SK-N-SH treated with all-trans-retinoic acid at 6 μM for 48 hours (cell line): Measurements from ENCODE around the gene ARMCX6.
"Not testable (repeated sequence)": the region's sequence is repeated elsewhere in the genome, so short reads cannot be mapped to it uniquely, and the experiment has no call there.

Source experiments
- ATAC-seq: fragments of 200-7000 bp; cut with Tn5 transposase; 3 replicates; pipeline ENCODE4 v1.9.1; 2020; ENCODE audit warnings: mild to moderate bottlenecking, moderate library complexity
- BACH2 ChIP-seq: fragments of 250-450 bp; sonication (Bioruptor Pico); IDR thresholded peaks from 2 replicates; pipeline ENCODE4 v1.9.0; 2021; ENCODE audit warnings: mild to moderate bottlenecking, borderline replicate concordance
- CREB5 ChIP-seq: fragments of 250-450 bp; sonication (Bioruptor Pico); IDR thresholded peaks from 2 replicates; pipeline ENCODE4 v1.5.1; 2020; ENCODE audit warnings: low read depth, mild to moderate bottlenecking, moderate library complexity
- CSDC2 ChIP-seq: fragments of 250-450 bp; sonication (Bioruptor Pico); IDR thresholded peaks from 2 replicates; pipeline ENCODE4 v1.5.0; 2020; ENCODE audit warnings: mild to moderate bottlenecking, moderate library complexity
- GLIS3 ChIP-seq: fragments of 250-450 bp; sonication (Bioruptor Pico); IDR thresholded peaks from 2 replicates; pipeline ENCODE4 v1.5.0; 2020; ENCODE audit warnings: mild to moderate bottlenecking, moderate library complexity
- ISL1 ChIP-seq: fragments of 250-450 bp; sonication (Bioruptor Pico); IDR thresholded peaks from 2 replicates; pipeline ENCODE4 v2.1.2; 2022; ENCODE audit warnings: mild to moderate bottlenecking, moderate library complexity
- OSR1 ChIP-seq: fragments of 250-450 bp; sonication (Bioruptor Pico); IDR thresholded peaks from 2 replicates; pipeline ENCODE4 v1.8.0; 2022; ENCODE audit warnings: moderate library complexity, mild to moderate bottlenecking, inconsistent platforms
- POU6F1 ChIP-seq: fragments of 250-450 bp; sonication (Bioruptor Pico); IDR thresholded peaks from 2 replicates; pipeline ENCODE4 v1.8.0; 2021; ENCODE audit warnings: low read depth, mild to moderate bottlenecking, moderate library complexity, borderline replicate concordance
- PPARA ChIP-seq: fragments of 250-450 bp; sonication (Bioruptor Pico); IDR thresholded peaks from 2 replicates; pipeline ENCODE4 v1.5.0; 2020; ENCODE audit warnings: mild to moderate bottlenecking, borderline replicate concordance
- RARB ChIP-seq: fragments of 250-450 bp; sonication (Bioruptor Pico); IDR thresholded peaks from 2 replicates; pipeline ENCODE4 v1.8.0; 2021; ENCODE audit warnings: mild to moderate bottlenecking, moderate library complexity
- SNAI2 ChIP-seq: fragments of 250-450 bp; sonication (Bioruptor Pico); IDR thresholded peaks from 2 replicates; pipeline ENCODE4 v1.5.0; 2020; ENCODE audit warnings: mild to moderate bottlenecking, moderate library complexity
- TCF4 ChIP-seq: fragments of 250-450 bp; sonication (Bioruptor Pico); IDR thresholded peaks from 2 replicates; pipeline ENCODE4 v1.8.0; 2021; ENCODE audit warnings: mild to moderate bottlenecking, moderate library complexity, borderline replicate concordance
- ZFP3 ChIP-seq: fragments of 250-450 bp; sonication (Bioruptor Pico); IDR thresholded peaks from 2 replicates; pipeline ENCODE4 v1.5.0; 2020; ENCODE audit warnings: mild to moderate bottlenecking, moderate library complexity
- ZFP30 ChIP-seq: fragments of 450-650 bp; formaldehyde crosslinking; IDR thresholded peaks from 2 replicates; pipeline ENCODE4 v1.5.0; 2022; ENCODE audit warnings: mild to moderate bottlenecking, moderate library complexity
- ZNF565 ChIP-seq: fragments of 450-650 bp; formaldehyde crosslinking; conservative IDR thresholded peaks from 2 replicates; pipeline ENCODE4 v1.5.0; 2020; ENCODE audit warnings: low read depth, mild to moderate bottlenecking, moderate library complexity
- ZNF70 ChIP-seq: fragments of 450-650 bp; formaldehyde crosslinking; IDR thresholded peaks from 2 replicates; pipeline ENCODE4 v1.5.0; 2020; ENCODE audit warnings: mild to moderate bottlenecking, moderate library complexity
- TF ChIP-seq, protein P1 (sequence below): fragments of 250-450 bp; sonication (Bioruptor Pico); IDR thresholded peaks from 2 replicates; pipeline ENCODE4 v1.5.0; 2020; ENCODE audit warnings: mild to moderate bottlenecking, moderate library complexity
- TF ChIP-seq, protein P2 (sequence below): fragments of 250-450 bp; sonication (Bioruptor Pico); IDR thresholded peaks from 2 replicates; pipeline ENCODE4 v1.8.0; 2020; ENCODE audit warnings: mild to moderate bottlenecking, moderate library complexity, borderline replicate concordance

ARMCX6 gene

GRCh38 chrX:101656817-101657216 is 39.0 kb upstream of the ARMCX6 start:
- no peak for ATAC-seq
- no peak for TF ChIP-seq GLIS3 (CRISPR knock-in tag)
- no peak for TF ChIP-seq POU6F1 (CRISPR knock-in tag)
- TF ChIP-seq ISL1 (CRISPR knock-in tag) = no peak
- TF ChIP-seq ZNF565 (CRISPR knock-in tag) = no peak
- TF ChIP-seq, protein P1, sequence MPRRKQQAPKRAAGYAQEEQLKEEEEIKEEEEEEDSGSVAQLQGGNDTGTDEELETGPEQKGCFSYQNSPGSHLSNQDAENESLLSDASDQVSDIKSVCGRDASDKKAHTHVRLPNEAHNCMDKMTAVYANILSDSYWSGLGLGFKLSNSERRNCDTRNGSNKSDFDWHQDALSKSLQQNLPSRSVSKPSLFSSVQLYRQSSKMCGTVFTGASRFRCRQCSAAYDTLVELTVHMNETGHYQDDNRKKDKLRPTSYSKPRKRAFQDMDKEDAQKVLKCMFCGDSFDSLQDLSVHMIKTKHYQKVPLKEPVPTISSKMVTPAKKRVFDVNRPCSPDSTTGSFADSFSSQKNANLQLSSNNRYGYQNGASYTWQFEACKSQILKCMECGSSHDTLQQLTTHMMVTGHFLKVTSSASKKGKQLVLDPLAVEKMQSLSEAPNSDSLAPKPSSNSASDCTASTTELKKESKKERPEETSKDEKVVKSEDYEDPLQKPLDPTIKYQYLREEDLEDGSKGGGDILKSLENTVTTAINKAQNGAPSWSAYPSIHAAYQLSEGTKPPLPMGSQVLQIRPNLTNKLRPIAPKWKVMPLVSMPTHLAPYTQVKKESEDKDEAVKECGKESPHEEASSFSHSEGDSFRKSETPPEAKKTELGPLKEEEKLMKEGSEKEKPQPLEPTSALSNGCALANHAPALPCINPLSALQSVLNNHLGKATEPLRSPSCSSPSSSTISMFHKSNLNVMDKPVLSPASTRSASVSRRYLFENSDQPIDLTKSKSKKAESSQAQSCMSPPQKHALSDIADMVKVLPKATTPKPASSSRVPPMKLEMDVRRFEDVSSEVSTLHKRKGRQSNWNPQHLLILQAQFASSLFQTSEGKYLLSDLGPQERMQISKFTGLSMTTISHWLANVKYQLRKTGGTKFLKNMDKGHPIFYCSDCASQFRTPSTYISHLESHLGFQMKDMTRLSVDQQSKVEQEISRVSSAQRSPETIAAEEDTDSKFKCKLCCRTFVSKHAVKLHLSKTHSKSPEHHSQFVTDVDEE (CRISPR knock-in tag) = no peak
- no peak for TF ChIP-seq ZNF70 (CRISPR knock-in tag)
- no peak for TF ChIP-seq RARB (CRISPR knock-in tag)

GRCh38 chrX:101655534-101655933 is 37.7 kb upstream of the ARMCX6 start:
- no peak for ATAC-seq
- TF ChIP-seq TCF4 (CRISPR knock-in tag) (no peak), SNAI2 (CRISPR knock-in tag) (no peak), OSR1 (no peak), ZNF70 (CRISPR knock-in tag) (no peak), CSDC2 (CRISPR knock-in tag) (no peak), BACH2 (CRISPR knock-in tag) (no peak), ZFP3 (no peak)
- TF ChIP-seq, protein P1 (CRISPR knock-in tag) = no peak

- not testable (repeated sequence) for ATAC-seq
Measured at GRCh38 chrX:101647716-101648115, 29.9 kb upstream of the ARMCX6 start.

DNA sequence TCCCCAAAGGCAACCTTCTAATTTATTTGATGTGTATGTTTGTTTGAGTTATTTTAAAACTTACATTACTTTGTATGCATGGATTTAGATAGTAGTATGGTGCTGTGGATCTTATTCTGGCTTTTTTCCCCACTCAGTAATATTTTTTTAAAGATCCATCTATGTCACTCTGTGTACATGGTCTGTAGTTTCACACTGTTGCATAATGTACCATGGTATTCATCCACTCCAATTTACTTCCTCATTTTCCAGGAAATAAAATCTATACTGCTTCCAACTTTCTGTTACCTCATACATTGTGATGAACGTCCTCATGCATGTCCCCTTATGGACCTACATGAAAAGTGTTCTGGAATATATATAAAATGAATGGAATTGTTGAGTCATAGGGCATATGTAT is 24.3 kb upstream of the ARMCX6 start:
- ATAC-seq = no peak
- no peak for TF ChIP-seq CSDC2 (CRISPR knock-in tag)
- TF ChIP-seq, protein P2, sequence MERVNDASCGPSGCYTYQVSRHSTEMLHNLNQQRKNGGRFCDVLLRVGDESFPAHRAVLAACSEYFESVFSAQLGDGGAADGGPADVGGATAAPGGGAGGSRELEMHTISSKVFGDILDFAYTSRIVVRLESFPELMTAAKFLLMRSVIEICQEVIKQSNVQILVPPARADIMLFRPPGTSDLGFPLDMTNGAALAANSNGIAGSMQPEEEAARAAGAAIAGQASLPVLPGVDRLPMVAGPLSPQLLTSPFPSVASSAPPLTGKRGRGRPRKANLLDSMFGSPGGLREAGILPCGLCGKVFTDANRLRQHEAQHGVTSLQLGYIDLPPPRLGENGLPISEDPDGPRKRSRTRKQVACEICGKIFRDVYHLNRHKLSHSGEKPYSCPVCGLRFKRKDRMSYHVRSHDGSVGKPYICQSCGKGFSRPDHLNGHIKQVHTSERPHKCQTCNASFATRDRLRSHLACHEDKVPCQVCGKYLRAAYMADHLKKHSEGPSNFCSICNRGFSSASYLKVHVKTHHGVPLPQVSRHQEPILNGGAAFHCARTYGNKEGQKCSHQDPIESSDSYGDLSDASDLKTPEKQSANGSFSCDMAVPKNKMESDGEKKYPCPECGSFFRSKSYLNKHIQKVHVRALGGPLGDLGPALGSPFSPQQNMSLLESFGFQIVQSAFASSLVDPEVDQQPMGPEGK (CRISPR knock-in tag) = no peak
- no peak for TF ChIP-seq CREB5 (CRISPR knock-in tag)
- TF ChIP-seq SNAI2 (CRISPR knock-in tag) = no peak
- no peak for TF ChIP-seq ZFP30
- TF ChIP-seq, all 23 proteins: peak for 0

DNA sequence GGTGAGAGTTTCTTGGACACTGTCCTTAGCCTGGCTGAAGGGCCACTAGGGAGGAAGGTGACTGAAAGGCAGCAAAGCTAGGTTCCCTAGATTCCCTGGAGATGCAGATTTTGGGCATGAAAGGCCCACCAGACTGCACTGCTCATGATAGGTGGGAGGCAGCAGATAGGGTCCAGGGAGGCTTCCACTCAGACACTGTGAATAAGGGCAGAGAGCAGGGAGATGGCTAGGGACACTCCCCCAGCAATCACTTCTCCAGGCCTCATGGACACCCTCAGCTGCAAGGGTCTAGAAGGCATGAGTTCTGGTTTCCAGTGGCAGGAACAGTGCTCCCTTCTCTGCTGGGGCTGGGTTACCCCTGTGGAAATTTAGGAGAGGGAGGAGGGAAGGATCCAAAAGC is 21.8 kb upstream of the ARMCX6 start:
- ATAC-seq = no peak
- TF ChIP-seq ISL1 (CRISPR knock-in tag) (no peak), POU6F1 (CRISPR knock-in tag) (no peak), TCF4 (CRISPR knock-in tag) (no peak), GLIS3 (CRISPR knock-in tag) (no peak), ZNF70 (CRISPR knock-in tag) (no peak), ZFP3 (no peak), SNAI2 (CRISPR knock-in tag) (no peak), PPARA (CRISPR knock-in tag) (no peak)
